M059J (cell line): ENCODE measurements around the gene MLLT6. TPM values are rescaled to one million over a fixed set of nuclear protein-coding genes. Genes with fewer than 3 reads are reported as not detected.
"Not testable (repeated sequence)": the region's sequence is repeated elsewhere in the genome, so short reads cannot be mapped to it uniquely, and the experiment has no call there.

ENCODE experiments used
- DNase-seq: peaks from one replicate; pipeline ENCODE4 v3.0.0-alpha.2; 2012; ENCODE audit warnings: low read depth
- total RNA-seq: library from RNA; depleted of rRNA; stranded (reverse); fragments of >200 nt; shearing (Covaris generic); gene quantifications from 2 replicates; pipeline ENCODE4 v1.2.3, GENCODE V29; 2014

Gene MLLT6
- total RNA-seq, 1 experiment from 2014 or later = 17.0 TPM

DNA sequence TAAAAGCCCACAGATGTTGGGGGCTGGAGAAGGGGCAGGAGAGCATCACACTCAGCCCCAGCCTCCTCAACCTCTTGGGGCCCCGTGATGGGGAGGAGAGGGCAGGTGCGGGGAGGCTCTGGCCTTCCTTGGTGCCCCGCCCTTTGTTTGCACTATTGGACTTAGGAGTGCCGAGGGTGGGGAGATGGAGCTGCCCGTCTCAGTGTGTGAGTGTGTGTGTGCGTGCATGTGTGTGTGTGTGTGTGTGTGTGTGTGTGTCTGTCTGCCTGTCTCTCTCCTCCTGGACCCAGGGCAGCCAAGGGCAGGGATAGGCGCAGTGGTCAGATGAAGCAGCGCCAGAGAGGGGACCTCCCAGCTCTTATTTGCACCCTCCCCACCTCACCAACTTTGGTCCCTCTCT is 21.1 kb downstream of the MLLT6 start:
- not testable (repeated sequence) for DNase-seq

DNA sequence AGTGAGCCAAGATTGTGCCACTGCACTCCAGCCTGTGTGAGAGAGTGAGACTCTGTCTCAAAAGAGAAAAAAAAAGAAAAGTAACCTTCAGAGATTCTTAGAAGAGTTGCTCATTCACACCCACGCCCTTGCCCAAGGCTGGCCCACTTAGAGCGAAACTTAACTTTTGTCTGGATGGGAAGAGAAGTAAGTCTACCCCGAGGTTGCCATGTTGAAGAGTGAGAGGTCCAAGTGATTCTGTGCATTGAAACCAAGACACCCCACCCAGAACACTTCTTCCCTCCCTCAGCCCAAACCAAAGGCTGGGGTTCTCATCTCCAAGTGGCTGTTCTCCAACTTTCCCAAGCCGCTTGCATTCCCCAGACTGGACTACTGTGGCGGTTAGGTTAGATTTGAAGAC is 22.7 kb downstream of the MLLT6 start:
- DNase-seq = no peak

GRCh38 chr17:38728290-38728831 is 23.3 kb downstream of the MLLT6 start:
- no peak for DNase-seq

DNA sequence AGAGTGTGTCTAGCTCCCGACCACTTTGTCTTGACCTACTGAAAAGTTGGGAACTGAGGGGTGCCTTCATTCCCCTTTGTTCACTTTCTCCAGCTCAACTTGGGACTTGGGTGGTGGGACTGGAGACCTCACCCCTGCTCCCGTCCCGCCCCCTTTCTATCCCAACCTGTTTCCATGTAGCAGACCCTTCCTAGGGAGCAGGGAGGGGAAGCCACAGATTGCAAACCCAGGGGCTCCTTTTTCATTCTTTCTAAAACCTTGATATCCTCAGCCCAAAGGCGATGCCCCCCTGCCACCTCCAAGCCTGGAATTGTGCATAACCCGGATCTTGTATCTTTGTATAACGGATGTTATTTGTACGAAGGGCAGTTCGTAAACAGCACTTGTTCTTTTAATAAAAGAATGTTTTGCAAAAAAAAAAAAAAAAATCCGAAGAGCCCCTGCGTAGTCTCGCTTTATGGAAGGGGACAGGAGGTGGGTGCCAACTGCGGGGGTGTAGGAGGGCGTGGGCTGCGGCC is 24.4 kb downstream of the MLLT6 start:
- no peak for DNase-seq

DNA sequence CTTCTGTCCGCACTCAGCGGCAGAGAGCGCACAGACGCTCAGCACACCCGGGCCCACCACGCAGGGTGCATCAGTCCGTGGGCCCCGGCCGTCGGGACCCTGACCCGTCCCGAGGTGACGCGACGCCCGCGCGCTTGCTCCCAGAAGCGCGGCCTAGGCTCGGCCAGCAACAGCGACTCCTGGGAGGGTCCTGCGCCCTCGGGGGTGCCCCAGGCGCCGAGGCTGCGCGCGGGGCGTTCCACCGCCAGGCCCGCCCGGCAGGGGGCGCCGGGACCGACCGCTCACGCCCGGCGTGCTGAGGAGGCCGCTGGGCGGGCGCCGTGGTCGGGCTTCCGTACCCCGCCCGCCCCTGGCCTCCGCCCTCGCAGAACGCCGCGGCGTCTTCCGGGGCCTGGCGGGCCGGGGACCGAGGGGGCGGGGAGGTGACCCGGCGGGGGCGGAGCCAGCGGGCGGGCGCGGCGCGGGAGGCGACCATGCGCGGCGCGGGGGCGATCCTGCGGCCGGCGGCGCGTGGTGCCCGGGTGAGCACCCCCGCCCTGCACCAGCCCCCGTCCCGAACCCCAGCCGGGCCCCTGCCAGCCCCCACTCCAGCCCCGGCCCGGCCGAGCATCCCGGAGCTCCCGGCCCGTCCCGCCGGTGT is 24.9 kb downstream of the MLLT6 start, which contains the start of gene CISD3:
TSS of gene CISD3 (plus strand) at position 456 of the 640 bp plus-strand sequence. CDS start at position 474, 18 bp downstream.
- DNase-seq = peak; percentile 76

DNA sequence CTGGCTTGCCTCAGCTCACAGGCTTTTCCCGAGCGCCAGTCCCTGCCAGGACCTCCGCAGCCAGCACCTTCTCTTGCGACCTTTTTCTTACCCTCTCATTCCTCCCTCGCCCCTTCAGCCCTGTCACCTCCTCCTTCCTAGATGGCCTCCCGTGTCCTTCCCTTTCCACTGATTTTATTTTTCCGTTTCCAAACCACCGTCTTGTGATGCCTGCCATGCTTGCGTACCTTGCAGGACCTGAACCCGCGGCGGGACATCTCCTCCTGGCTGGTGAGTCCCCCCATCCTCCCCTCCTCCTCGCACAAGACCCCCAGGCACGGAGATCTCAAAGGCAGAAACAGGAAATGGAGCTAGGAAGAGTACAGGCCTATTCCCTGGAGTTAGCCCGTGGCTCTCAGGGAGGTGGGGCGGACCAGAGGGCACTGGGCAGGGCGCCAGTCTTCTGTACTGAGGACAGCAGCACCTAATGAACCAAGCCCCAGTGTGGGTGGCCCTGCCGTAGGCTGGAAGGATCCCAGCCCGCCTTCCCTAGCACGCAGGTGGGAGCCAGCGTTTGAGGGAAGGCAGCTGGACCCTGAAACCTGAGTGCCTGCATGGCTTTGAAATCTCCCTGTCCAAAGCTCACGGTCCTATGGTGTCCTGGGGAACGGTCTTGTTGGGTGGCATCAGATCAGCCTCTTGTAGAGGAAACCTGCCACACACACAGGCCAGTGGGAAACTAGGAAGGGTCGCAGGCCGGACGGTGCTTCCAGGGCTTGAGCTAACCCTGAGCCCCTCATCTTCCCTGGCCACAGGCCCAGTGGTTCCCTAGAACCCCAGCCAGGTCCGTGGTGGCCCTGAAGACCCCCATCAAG is 25.7 kb downstream of the MLLT6 start:
- peak; percentile 71 for DNase-seq

DNA sequence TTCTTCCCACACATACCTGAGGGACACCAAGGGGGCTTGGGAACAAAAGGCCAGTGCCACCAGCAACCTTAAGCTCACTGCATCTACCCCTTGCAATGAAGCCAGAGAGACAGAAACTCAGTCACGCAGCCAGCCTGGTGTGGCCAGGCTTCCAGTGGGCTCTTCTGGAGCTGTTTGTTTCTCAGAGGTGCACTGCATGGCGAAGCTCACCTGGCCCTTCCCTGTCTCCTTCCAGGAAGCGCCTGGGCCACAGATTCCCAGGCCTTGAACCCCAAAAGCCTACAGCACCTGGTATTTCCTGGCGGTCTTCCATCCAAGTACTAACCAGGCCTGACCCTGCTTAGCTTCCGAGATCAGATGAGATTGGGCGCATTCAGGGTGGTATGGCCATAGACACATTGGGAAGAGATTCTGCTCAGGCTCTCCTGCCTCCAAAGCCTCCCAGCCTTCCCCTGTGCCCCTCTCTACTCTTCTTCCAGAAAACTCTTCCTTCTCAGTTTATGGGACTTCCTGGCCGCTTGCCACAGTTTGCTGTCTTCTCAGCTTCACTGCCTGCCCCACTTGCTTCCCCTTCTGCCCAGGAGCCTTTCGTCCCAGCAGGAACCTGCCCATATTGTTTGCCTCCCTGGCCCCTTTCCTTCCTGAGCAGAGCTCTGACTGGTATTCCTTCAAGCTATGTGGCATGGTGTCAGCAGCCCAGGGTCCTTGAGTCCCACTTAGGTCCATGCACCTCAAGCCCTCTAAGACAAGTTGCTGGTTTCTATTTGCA is 26.6 kb downstream of the MLLT6 start:
- DNase-seq = no peak

GRCh38 chr17:38732376-38733281 is 27.6 kb downstream of the MLLT6 start:
- no peak for DNase-seq

- no peak for DNase-seq
Measured at GRCh38 chr17:38733282-38733981, 28.4 kb downstream of the MLLT6 start.

DNA sequence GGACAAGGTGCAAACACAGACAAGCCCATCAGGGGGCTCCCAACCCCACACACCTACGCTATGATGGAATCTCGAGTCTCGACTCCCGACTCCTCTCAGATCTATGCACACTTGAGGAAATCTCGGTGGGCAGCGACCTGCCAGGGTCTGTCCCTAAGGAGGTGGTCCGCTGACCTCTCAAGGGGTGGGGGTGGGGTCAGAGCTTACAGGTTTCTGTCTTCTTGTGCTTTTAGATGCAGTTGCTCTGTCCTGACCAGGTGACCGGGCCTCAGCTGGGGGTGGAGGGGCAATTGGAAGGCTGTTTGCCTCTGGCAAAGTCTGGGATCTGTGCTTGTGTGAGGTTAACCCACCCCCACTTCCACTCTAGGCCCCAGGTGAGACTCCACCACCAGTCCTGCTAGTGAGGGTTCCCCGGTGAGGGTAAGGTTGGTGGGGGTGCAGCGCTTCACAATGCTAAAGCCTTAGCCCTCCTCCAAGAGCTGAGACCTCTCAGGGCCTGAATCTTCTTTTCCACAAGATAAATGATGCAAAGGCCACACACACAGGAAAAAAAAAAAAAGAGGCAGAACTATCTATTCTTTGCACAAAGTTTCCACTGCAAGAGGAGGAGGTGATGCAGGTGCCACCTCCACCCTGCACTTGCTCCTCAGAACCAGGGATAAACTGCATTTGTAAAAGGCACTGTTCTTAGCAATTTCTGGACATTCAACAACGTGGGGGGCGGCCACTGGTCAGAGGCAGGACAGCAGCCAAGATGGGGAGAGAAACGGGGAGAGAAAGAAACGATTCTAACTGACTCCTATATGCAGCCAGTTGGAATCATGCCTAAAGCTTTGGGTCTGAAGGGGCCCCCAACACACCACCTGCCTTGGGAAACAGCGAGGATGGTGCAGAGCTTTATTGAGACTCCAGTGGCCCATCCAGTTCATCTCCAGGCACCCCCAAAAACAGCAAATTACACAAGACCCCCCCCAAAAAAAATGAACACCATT is 29.2 kb downstream of the MLLT6 start:
- peak; percentile 38 for DNase-seq

GRCh38 chr17:38735161-38735997 is 30.3 kb downstream of the MLLT6 start:
- DNase-seq = no peak

DNA sequence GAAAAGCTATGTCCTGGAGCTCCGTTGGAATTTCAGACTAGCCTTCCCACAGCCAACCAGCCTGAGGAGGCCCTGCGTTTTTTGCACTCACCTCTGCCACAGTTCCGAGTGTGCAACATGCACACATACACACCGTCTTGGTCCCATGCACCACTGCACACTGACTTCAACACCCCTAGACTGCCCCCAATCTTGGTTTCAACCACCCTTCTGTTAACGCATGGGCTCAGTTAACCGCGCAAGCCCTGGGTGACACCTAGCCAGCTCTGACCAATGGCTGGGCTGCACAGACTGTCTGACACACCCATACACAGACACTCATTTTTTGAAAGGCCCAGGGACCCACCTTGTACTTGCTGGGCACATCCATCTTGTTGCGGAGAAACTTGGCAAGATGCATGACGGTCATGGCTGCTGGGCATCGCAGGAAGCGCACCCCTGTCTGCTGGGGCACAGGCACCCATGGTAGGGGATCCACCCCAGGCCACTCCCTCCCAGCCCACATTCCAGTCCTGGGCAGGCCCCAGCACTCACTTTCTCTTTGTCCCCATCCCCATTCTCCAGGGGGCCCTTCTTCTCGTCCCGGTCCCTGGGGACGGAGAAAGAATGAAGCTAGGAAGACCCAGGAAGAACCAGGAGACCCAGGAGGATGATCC is 33.1 kb downstream of the MLLT6 start:
- DNase-seq = no peak

- no peak for DNase-seq
Measured at GRCh38 chr17:38738686-38739085, 33.6 kb downstream of the MLLT6 start.

DNA sequence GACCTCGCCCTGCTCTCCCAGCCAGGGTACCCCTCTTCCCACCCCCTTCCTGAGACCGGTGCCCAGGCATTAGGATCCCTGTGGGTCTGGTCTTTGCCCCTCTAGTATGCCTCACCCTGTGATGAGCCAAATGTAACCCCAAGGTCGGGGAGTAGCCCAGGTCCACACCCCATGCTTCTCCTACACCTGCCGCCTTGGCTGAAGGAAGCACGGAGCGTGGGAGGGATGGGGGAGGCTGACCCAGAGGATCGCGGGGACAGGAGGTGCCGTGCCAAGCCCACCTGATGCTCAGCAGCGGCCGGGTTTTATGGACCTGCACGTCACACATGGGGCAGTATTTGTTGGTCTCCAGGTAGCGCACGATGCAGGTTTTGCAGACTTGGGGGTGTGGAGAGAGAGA is 34.2 kb downstream of the MLLT6 start:
- DNase-seq = no peak

DNA sequence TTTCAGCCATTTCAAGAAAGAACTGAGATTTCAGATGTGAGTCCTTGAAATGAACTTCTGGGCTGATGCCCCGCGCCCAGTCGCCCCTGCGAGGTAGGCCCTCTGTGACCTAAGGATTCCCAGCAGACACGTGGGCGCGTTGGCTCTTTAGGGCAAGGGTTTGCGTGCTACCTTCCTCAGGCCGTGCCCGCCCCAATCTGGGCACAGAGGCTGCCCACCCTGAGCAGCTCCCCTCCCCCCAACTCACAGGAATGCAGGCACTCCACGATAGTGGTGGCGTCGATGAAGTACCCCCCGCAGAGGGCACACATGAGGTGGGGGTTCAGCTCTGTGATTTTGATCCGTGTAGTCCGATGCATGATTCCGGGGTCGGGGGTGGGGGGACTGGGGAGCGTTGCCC is 35.0 kb downstream of the MLLT6 start:
- no peak for DNase-seq

- no peak for DNase-seq
Measured at GRCh38 chr17:38740806-38741205, 35.7 kb downstream of the MLLT6 start.

DNA sequence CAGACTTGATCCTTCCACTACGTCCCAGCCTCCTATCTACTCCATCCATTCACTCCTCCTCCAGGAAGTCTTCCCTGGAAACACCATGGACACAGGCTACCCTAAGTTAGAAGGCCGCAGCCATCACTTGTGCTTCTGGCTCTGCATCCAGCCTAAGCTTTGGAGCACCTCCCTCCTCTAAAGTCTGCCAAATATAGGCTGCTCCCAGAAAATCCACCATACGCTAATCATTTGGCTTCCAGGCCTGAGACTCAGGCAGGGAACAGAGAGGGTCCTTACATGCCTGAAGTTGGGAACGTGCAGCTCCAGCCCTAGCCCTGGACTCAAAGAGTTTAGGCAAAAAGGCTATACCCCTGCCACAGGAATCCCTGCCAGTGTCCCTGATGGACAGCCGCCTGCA is 36.4 kb downstream of the MLLT6 start:
- DNase-seq = no peak
